ENCODE results near the gene THUMPD2.
A peak's percentile ranks its signal among the peaks of the same experiment; 100 is the strongest.

The THUMPD2 gene

DNA sequence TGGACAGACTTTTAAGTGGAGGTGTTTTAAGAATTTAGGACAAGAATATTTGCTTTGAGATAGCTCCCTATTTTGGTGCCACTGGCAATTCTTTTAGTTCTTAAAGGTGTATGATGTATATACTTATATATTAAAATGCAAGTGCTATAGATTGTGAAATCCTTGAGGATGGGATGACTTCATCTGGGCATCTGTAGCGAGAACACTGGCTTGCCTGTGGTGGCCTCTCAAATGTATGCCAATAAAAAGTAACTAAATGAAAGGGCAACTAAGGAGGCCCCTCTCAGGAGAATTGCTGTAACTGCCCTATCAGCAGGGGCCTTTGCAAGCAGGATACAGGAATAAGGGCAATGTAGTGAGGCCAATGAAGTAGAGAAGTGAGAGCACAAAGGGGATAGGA lies 2.6 kb upstream of the THUMPD2 start:
- Histone ChIP-seq H2AFZ (ENCODE audit: low read depth, low read length) (no peak overlapping the region), H3K27me3 (ENCODE audit: insufficient read depth, low read length) (no peaks in the 10 kb centered on the region), H3K36me3 (ENCODE audit: insufficient read depth, low read length) (no peaks in the 10 kb centered on the region), H3K4me3 (ENCODE audit: low read length) (no peak overlapping the region), H3K9me3 (ENCODE audit: low read length) (no peaks in the 10 kb centered on the region), H3K4me1 (ENCODE audit: insufficient read depth, low read length) (no peaks in the 10 kb centered on the region)

DNA sequence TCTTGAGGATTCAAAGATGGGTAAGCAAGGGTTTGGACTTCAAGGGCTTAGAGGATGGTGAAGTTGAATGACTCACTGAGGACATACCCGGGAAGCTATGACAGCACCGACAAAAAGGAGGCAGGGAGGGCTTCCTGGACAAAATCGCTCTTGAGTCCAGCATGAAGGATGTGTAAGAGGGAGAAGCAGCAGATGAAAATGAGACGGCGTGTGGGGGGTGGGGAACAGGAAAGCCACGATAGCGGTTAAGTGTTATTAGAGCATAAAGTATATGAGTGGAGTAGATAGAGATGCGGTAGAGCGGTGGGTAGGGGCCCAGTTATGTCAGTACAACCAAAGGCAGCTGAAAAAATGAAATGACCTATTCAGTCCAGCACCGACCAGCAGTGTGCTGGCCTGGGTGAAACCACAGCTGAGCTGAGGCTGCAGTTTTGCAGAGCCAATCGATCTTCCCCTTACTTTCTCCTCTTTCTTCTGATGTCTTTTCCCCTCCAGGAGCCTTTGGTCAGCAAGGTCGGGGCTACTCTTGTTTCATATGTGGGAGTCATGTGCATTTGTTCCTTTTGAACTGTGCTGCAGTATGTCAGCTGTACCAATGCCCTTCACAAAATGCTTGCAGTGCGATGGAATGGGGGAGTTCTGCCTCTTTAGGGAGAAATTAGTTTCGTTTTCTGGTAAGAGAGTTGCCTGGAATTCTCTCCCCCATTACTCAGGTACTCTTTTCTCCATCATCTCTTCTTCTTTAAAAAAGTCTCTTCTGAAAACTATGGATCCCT lies 2.0 kb upstream of the THUMPD2 start:
- Histone ChIP-seq H3K4me1 (ENCODE audit: insufficient read depth, low read length) (no peaks in the 10 kb centered on the region), H2AFZ (ENCODE audit: low read depth, low read length) (no peak overlapping the region), H3K27me3 (ENCODE audit: insufficient read depth, low read length) (no peaks in the 10 kb centered on the region), H3K4me3 (ENCODE audit: low read length) (no peak overlapping the region), H3K9me3 (ENCODE audit: low read length) (no peaks in the 10 kb centered on the region), H3K36me3 (ENCODE audit: insufficient read depth, low read length) (no peaks in the 10 kb centered on the region)

DNA sequence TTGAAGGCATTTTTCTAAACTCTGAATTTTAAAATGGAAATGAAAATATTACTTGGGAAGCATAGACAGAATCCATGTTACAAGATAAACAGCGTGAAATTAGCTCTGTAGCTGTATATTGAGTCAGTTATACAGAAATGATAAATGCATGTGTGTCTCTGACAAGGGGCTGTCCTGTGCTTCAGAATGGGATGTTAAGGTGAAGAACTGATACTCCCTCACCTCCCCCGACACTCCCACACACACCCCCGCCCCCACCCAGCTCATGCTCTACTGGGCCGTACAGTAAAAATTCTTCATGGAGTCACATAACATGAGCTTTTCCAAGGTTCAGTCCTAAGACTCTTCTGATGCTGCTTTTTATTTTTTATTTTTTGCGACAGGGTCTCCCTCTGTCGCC lies 869 bp upstream of the THUMPD2 start:
- Histone ChIP-seq H3K4me1 (ENCODE audit: insufficient read depth, low read length) (no peaks in the 10 kb centered on the region), H3K4me3 (ENCODE audit: low read length) (no peak overlapping the region), H2AFZ (ENCODE audit: low read depth, low read length) (no peak overlapping the region), H3K27me3 (ENCODE audit: insufficient read depth, low read length) (no peaks in the 10 kb centered on the region), H3K9me3 (ENCODE audit: low read length) (no peaks in the 10 kb centered on the region), H3K36me3 (ENCODE audit: insufficient read depth, low read length) (no peaks in the 10 kb centered on the region)

DNA sequence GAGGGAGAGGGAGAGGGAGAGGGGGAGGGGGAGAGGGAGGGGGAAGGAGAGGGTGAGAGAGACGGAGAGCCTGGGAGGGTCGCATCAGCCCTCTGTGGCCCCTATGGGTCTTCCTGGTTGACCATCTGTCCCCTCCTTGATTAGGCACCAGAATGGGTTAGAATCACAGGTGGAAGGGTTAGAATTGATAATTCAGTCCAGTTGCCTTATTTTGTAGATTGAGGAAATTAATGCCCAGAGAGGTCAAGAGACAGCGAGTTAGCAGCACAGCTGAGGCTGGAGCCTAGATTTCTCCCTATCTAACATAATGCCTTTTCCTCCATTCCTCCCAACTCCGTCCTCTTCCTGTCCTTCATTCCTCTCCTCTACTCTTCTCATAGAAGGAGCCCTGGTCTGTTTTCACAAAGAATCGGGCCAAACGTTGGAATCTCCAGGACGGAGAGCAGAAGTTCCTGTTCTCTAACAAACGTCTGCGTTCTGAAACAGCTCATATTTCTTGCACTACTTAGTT lies 338 bp upstream of the THUMPD2 start:
- H3K36me3 ChIP-seq (ENCODE audit: insufficient read depth, low read length): no peaks in the 10 kb centered on the region
- H3K4me3 ChIP-seq (ENCODE audit: low read length): peak overlapping the region; percentile 18
- H3K27me3 ChIP-seq (ENCODE audit: insufficient read depth, low read length): no peaks in the 10 kb centered on the region
- H2AFZ ChIP-seq (ENCODE audit: low read depth, low read length): no peak overlapping the region
- no peaks in the 10 kb centered on the region for H3K9me3 ChIP-seq (ENCODE audit: low read length)
- H3K4me1 ChIP-seq (ENCODE audit: insufficient read depth, low read length): no peaks in the 10 kb centered on the region

DNA sequence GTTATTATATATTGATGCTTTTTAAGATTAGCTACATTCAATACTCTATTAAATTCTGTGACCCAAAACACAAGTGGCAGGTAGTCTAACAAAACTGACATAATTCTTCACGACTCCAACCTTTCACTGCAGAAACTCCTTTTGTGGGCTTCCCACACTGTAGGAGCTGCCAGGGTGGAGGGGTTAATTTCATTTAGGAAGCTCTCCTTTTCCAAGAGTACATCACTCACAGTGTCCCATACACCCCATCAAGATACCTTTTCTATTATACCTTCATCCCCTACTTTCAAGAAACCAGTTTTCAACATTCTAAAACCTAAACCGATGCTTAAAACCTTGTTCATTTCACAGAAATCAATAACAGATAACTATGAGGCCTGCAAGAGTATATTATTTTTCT lies 825 bp downstream of the THUMPD2 start:
- no peaks in the 10 kb centered on the region for H3K36me3 ChIP-seq (ENCODE audit: insufficient read depth, low read length)
- no peaks in the 10 kb centered on the region for H3K4me1 ChIP-seq (ENCODE audit: insufficient read depth, low read length)
- H2AFZ ChIP-seq (ENCODE audit: low read depth, low read length): no peak overlapping the region
- no peaks in the 10 kb centered on the region for H3K27me3 ChIP-seq (ENCODE audit: insufficient read depth, low read length)
- peak overlapping the region; percentile 63 for H3K4me3 ChIP-seq (ENCODE audit: low read length)
- H3K9me3 ChIP-seq (ENCODE audit: low read length): no peaks in the 10 kb centered on the region

DNA sequence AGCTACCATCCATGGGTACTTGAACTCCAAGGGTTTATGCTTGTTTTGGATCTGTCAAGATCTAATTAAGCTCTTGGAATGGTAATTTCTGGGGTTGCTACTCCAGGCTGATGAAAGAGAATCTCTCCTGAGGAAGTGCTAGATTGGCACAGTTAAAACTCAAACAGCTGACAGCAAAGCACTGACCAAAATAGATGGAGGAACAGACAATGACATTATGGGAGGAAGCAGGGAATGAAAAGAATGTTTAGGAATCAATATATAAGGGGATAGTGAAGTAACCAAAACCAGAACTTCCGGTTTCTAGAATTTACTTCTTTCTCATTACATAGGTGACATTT lies 6.3 kb downstream of the THUMPD2 start:
- Histone ChIP-seq H3K4me1 (ENCODE audit: insufficient read depth, low read length) (no peaks in the 10 kb centered on the region), H2AFZ (ENCODE audit: low read depth, low read length) (no peak overlapping the region), H3K36me3 (ENCODE audit: insufficient read depth, low read length) (no peaks in the 10 kb centered on the region), H3K27me3 (ENCODE audit: insufficient read depth, low read length) (no peaks in the 10 kb centered on the region), H3K4me3 (ENCODE audit: low read length) (no peak overlapping the region), H3K9me3 (ENCODE audit: low read length) (no peaks in the 10 kb centered on the region)

DNA sequence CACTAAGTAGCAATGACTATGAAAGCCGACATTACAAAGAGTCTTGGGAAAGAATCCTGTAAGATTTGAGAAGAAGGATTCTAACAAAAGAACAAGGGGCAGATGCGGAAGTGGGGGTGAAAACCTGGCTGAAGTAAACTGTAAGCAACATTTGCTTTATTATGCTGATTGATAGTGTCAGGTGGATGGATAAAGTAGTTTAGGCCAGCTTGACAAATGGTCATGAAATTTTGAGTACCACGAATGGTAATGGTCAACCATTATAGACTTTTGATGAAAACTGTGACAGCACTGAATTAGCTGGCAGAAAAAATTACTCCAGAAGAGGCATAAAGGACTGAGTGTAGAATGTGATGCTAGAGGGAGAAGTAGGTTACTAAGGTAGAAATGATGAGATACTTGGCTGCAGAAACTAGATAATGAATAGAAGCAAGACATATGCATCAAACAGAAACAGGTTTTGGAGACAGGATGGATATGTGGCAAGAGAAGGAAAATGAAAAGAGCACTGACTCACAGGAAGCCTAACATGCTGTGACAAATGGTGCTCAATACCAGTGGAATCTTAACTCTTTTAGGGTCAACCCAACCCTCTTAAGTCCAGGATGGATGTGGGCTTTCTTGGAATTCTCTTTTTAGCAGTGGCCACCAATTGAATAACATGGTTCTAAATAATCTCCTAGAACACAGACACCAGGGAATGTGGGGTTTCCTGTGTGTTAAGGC lies 6.8 kb downstream of the THUMPD2 start:
- no peaks in the 10 kb centered on the region for H3K27me3 ChIP-seq (ENCODE audit: insufficient read depth, low read length)
- no peak overlapping the region for H3K4me3 ChIP-seq (ENCODE audit: low read length)
- no peaks in the 10 kb centered on the region for H3K4me1 ChIP-seq (ENCODE audit: insufficient read depth, low read length)
- H2AFZ ChIP-seq (ENCODE audit: low read depth, low read length): no peak overlapping the region
- H3K9me3 ChIP-seq (ENCODE audit: low read length): no peaks in the 10 kb centered on the region
- no peaks in the 10 kb centered on the region for H3K36me3 ChIP-seq (ENCODE audit: insufficient read depth, low read length)

DNA sequence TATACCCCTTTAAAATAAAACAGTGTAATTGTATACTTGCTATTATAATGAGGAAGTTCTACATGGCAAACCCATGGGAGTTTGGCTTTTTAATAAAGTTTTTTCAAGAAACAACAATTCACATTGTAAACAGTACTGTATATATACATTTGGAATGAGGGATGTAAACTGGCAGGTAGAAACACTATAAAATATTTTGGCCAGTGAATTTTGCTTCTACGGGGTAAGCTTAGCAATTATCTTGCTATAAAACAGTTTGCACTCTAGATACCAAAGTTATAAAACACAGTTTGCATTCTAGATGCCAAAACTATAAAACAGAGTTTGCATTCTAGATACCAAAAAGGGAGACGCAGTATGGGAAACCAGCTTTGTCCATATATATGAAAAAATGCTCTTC lies 16.6 kb downstream of the THUMPD2 start:
- Histone ChIP-seq H2AFZ (ENCODE audit: low read depth, low read length) (no peak overlapping the region), H3K4me3 (ENCODE audit: low read length) (no peak overlapping the region), H3K27me3 (ENCODE audit: insufficient read depth, low read length) (no peaks in the 10 kb centered on the region), H3K36me3 (ENCODE audit: insufficient read depth, low read length) (peaks cover 8% of the 10 kb centered on the region), H3K9me3 (ENCODE audit: low read length) (no peaks in the 10 kb centered on the region), H3K4me1 (ENCODE audit: insufficient read depth, low read length) (no peaks in the 10 kb centered on the region)

DNA sequence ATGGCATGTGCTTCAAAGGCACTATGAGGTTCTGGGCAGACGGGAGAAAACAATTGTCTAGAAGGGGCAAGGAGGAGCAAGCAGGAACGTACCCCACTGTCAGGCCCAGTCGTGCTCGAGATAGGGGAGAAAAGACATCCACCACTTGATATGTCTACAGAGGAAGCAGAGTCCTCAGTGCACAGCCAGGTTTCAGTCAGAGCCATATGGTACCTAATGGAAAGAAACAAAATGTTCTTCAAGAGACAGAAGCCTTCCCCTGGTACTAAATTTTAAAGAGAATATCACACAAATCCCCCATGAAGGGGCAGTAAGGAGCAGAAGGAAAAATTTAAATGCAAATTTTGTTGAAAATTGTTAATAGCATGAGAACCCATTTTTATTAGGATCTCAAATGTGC lies 21.9 kb downstream of the THUMPD2 start:
- H2AFZ ChIP-seq (ENCODE audit: low read depth, low read length): no peak overlapping the region
- H3K36me3 ChIP-seq (ENCODE audit: insufficient read depth, low read length): peaks cover 18% of the 10 kb centered on the region
- no peaks in the 10 kb centered on the region for H3K4me1 ChIP-seq (ENCODE audit: insufficient read depth, low read length)
- no peaks in the 10 kb centered on the region for H3K27me3 ChIP-seq (ENCODE audit: insufficient read depth, low read length)
- H3K9me3 ChIP-seq (ENCODE audit: low read length): no peaks in the 10 kb centered on the region
- no peak overlapping the region for H3K4me3 ChIP-seq (ENCODE audit: low read length)

DNA sequence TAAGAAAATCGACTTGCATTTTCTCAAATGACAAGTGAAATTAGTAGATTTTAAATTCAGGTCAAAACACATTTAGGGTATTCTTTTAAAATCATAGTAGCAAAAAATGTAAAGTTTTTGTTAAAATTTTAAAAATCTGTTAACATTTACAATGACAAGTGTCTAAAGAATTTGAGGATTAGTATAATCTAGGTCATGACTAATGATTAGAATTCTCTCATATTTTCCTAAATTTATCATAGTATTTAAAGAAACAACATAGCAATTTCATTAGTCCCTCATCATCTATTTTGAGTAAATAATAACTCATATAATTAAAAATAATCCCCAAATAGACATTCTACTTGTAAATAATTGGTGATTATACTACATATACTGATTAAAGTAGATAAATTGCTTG lies 23.6 kb downstream of the THUMPD2 start:
- Histone ChIP-seq H3K36me3 (ENCODE audit: insufficient read depth, low read length) (peaks cover 20% of the 10 kb centered on the region), H3K27me3 (ENCODE audit: insufficient read depth, low read length) (no peaks in the 10 kb centered on the region), H3K4me1 (ENCODE audit: insufficient read depth, low read length) (no peaks in the 10 kb centered on the region), H3K9me3 (ENCODE audit: low read length) (no peaks in the 10 kb centered on the region), H3K4me3 (ENCODE audit: low read length) (no peak overlapping the region), H2AFZ (ENCODE audit: low read depth, low read length) (no peak overlapping the region)

DNA sequence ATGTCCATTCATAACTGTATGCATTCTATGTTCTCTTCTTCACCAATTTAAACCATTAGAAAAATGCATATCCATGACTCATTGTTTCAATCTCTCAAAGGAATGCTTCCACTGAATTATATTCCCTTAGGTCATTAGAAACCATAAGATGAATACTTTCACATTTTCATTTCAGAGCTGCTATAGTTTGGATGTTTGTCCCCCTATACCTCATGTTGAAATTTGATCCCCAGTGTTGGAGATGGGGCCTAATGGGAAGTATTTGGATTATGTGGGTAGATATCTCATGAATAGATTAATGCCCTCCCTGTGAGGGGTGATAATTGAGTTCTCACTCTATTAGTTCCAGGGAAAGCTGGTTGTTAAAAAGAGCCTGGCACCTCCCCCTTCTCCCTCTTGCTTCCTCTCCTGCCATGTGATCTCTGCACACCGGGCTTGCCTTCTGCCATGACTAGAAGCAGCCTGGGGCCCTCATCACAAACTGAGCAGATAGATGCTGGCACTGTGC lies 35.7 kb downstream of the THUMPD2 start:
- peaks cover 6% of the 10 kb centered on the region for H3K4me1 ChIP-seq (ENCODE audit: insufficient read depth, low read length)
- H3K36me3 ChIP-seq (ENCODE audit: insufficient read depth, low read length): peaks cover 7% of the 10 kb centered on the region
- H3K27me3 ChIP-seq (ENCODE audit: insufficient read depth, low read length): no peaks in the 10 kb centered on the region
- H3K9me3 ChIP-seq (ENCODE audit: low read length): no peaks in the 10 kb centered on the region
- H2AFZ ChIP-seq (ENCODE audit: low read depth, low read length): no peak overlapping the region
- no peak overlapping the region for H3K4me3 ChIP-seq (ENCODE audit: low read length)

DNA sequence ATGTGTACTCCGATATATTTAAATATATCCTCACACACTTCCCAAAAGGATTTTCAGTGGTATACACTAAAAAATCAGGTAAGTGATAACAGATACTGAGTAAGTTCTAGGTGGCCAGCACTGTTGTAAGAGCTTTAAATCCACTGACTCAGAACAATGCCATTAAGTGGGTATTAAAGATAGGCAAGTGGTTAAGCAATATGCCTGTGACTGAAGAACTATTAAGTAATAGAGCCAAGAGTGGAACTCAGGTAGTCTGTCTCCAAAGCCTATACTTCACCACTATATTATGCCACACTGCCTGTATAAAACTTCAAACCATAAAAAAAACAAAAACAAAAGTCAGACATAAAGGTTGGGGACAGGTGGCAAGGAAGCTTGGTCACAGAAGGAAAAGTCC lies 37.2 kb downstream of the THUMPD2 start:
- Histone ChIP-seq H2AFZ (ENCODE audit: low read depth, low read length) (no peak overlapping the region), H3K27me3 (ENCODE audit: insufficient read depth, low read length) (no peaks in the 10 kb centered on the region), H3K9me3 (ENCODE audit: low read length) (no peaks in the 10 kb centered on the region), H3K36me3 (ENCODE audit: insufficient read depth, low read length) (peaks cover 7% of the 10 kb centered on the region), H3K4me3 (ENCODE audit: low read length) (no peak overlapping the region), H3K4me1 (ENCODE audit: insufficient read depth, low read length) (peaks cover 9% of the 10 kb centered on the region)

DNA sequence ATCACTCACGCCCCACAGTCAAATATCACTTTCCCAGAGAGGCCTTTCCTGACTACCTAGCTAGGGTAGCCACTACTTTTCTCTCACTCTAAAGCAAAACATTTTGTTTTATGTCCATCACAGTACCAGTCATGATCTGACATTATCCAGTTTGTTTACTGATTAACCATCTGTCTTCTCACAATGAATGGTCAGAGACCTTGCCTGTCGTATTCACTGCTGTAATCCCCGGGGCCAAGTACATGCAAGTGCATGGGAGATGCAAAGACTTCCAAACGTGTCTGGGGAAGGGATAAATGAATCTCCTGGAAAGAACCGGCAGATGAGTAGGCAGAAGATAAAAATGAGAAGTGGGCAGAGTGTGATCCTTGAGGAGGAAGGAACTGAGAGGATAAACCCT lies 39.7 kb downstream of the THUMPD2 start:
- H3K36me3 ChIP-seq (ENCODE audit: insufficient read depth, low read length): peaks cover 7% of the 10 kb centered on the region

More for the DNA sequence above, 39.7 kb downstream of the THUMPD2 start:
- Histone ChIP-seq H3K4me3 (ENCODE audit: low read length) (no peak overlapping the region), H3K9me3 (ENCODE audit: low read length) (no peaks in the 10 kb centered on the region), H2AFZ (ENCODE audit: low read depth, low read length) (no peak overlapping the region), H3K27me3 (ENCODE audit: insufficient read depth, low read length) (no peaks in the 10 kb centered on the region), H3K4me1 (ENCODE audit: insufficient read depth, low read length) (peaks cover 26% of the 10 kb centered on the region)

Data from neuron (in vitro differentiated cells).